ENCODE data around the gene ZNF888.
"Not testable (repeated sequence)": the region's sequence is repeated elsewhere in the genome, so short reads cannot be mapped to it uniquely, and the experiment has no call there.

Gene ZNF888

GRCh38 chr19:52872996-52873395, 50.2 kb downstream of the ZNF888 start:
- not testable (repeated sequence) for DNase-seq (ENCODE audit: low read depth in 2 of 2)

DNA sequence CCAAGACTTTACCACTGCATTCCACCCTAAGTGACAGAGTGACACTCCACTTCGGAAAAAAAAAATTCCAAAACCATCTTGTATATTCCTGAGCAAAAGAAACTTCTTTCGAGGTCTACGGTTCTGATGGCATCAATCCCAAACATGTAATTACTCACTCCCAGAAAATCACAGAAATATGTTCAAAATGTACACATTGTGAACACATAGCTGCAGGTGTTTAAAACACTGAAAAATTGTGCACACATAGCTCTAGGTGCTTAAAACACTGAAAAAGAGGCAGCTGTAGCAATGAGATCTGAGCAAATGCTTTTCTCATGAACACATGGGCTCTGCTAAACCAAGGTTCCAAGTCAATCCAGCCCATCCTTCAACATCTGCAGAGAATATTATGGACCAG, 51.8 kb downstream of the ZNF888 start:
- no peak for DNase-seq (ENCODE audit: low read depth in 2 of 2)

DNA sequence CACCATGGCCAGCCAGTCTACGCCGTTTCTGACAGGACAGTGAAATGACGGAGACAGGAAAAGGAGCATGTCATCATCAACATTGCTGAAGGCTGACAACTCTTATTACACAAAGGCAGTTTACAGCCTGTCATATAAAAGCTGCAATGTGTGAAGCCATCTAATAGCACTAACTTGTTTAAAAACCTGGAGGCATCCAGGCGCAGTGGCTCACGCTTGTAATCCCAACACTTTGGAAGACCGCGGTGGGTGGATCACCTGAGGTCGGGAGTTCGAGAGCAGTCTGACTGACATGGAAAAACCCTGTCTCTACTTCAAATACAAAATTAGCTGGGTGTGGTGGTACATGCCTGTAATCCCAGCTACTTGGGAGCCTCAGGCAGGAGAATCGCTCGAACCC, 55.2 kb downstream of the ZNF888 start:
- not testable (repeated sequence) for DNase-seq (ENCODE audit: low read depth in 2 of 2)

- DNase-seq (ENCODE audit: low read depth in 2 of 2): peak; percentile 20 to 26
Observed at GRCh38 chr19:52857378-52858191, 65.6 kb downstream of the ZNF888 start, which contains the start of gene ZNF468. TSS of gene ZNF468 (minus strand) at chr19:52857619. CDS start at chr19:52854272, 3,347 bp downstream.

DNA sequence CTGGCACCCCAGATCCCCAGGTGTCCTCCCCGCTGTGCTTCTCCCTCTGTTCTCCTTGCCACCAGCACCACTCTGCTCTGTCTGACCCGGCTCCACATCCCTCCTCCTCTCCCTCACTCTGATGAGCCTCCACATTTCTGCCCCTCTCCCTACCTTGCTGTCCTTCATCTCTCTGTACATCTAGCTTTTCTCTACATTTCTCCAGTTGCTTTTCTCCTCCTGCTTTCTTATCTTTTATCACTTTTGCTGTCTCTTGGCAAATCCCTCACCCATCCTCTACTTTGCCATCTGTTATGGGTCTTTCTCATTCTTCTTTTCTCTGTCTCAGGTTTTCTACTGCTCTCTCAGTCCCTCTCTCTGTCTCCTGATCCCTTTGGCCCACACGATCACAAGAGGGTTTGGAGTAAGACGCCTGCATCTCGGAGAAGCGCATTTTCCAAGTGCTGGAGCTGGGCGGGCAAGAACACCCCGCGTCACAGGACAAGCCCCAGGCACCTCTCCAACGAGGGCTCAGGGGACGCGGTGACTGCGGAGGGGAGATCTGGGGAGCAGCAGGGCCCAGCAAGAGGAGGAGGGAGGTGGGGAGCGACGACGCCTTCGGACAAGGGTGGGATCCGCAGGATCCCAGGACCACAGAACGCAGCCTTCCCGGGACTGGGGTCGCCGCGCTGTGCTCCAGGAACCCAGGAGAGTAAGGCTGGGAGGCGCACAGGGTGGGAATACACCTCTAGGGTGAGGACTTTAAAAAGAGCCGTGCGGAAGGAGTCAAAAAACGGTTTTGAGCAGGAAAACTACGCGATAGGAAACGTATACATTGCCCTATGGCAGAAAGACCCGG, 66.5 kb downstream of the ZNF888 start:
- DNase-seq (ENCODE audit: low read depth in 2 of 2): not testable (repeated sequence)
